GM12892 (cell line): ENCODE results near the gene HYAL2.

Experiments
- POLR2A ChIP-seq: IDR thresholded peaks from 2 replicates; pipeline ENCODE4 v1.6.1; 2011; ENCODE audit warnings: low read depth, low read length, control low read depth
- POLR2AphosphoS5 ChIP-seq: IDR thresholded peaks from 2 replicates; pipeline ENCODE4 v1.6.1; 2011; ENCODE audit warnings: low read depth, low read length, control low read depth
- TAF1 ChIP-seq: IDR thresholded peaks from 2 replicates; pipeline ENCODE4 v1.6.1; 2011; ENCODE audit warnings: low read depth, mild to moderate bottlenecking, control low read depth, low read length, borderline replicate concordance

DNA sequence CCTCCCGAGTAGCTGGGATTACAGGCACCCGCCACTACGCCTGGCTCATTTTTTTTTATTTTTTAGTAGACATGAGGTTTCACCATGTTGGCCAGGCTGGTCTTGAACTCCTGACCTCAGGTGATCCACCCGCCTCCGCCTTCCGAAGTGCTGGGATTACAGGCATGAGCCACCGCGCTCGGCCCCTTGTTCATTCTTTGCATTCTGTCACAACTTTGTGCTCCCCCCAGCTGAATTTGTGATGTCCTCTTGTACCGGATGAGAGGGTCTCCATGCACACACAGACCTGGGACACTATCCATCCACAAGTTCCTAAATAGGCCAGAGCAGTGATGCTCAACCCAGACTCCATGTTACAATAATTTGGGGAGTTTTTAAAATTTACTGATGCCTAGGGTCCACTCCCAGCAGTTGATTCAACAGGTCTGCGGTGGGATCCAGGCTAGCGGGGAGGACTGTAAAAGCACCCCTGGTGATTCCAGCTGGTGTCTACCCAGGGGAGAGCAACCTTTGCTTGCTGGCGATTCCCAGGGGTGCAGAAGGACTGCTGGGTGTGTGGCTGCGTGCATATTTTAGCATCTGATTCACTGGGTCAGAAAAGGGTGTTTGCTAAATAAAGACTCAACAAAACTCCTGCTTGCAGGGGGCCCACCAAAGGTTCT lies 17.1 kb upstream of the HYAL2 start:
- no peak for TF ChIP-seq POLR2AphosphoS5
- TF ChIP-seq POLR2A: no peak
- no peak for TF ChIP-seq TAF1
